NCI-H774 (cell line): ENCODE data around the gene WSB1.
A peak's percentile ranks its signal among the peaks of the same experiment; 100 is the strongest.

Experiments used
- DNase-seq: peaks from one replicate; lab custom pipeline; 2025; lab: John Stamatoyannopoulos, UW

Gene WSB1

DNA sequence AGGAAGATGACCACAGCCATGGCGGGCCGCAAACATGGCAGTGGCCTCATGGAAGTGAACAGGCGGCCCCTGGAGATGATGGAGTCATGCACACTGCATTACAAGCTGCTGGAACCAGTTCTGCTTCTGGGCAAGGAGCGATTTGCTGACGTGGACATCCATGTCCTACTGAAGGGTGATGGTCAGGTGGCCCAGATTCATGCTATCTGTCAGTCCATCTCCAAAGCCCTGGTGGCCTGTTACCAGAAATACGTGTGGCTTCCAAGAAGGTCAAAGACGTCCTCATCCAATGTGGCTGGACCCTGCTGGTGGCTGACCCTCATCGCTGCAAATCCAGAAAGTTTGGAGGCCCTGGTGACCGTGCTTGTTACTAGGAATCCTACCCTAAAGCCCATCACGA is 13.4 kb upstream of the WSB1 start:
- no peak for DNase-seq

DNA sequence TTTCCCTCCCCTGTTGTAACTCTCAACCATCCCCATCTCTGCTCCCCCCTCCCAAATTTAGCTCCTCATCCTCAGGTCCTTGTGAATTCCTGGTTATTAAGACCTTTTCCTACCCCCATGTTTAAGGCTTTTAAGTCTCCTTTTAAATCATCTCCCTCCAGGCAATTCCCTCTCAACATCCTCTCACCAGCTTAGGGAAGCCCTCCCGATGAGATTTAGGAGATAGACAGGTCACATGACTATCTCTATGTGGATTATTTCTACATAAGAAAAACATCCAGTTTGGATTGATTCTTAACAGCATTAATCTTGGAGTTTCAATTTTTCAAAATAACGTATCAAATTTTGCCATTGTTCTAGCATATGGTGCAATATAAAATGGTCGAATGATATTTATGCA is 12.5 kb upstream of the WSB1 start:
- no peak for DNase-seq

DNA sequence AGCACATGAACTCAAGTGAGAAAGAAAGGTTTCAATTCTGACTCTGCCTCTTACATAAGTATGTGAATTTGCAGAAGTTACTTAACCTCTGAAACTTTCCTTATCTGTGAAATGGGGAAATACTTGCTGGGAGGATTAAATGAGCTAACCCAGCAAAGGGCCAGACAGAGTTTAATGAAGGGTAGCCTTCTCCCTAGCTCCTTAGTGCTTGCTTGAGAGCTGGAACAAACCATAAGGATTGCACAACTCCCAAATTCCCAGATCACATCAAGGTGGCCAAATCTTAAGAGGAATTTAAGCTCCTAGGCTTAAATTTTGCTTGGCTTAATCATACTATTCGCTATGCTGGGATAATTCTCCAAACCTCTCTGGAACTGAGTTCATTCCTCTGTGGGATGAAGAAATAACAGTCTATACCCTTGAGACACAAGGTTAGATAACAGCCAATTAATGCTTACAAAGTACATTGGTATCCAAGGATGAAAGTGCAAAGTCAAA is 11.8 kb upstream of the WSB1 start:
- no peak for DNase-seq

DNA sequence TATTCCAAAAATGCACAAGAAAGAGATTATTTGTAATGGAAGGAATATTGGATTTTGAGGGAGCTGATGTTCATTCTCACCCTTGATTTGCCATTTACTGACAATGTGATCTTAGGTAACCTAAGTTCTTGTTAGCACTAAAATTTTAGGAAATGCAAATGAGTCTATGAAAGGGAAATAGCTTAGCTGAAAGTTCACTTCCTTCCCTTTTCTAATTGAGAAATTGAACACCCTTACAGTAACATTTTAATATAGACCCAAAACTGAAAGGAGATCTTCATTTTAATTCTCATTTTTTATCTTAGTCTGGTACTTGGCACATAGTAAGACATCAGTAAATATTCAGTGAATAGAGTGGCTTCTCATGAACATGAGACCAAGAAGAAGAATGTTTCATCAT is 10.9 kb upstream of the WSB1 start:
- no peak for DNase-seq

DNA sequence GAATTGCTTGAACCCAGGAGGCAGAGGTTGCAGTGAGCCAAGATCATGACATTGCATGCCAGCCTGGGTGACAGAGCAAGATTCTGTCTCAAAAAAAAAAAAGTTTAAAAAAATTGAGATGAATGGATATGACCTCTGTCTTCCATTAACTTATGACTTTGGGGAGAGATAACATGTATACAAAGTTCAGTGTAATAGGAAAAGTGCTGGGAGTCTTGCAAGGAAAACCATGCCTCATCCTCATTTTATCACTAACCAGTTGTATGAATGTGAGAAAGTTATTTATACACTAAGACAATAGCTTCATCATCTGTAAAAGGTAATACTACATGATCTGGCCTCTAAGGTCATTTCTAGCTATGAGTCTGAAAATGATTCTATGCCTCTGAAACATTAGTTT is 10.2 kb upstream of the WSB1 start:
- no peak for DNase-seq

DNA sequence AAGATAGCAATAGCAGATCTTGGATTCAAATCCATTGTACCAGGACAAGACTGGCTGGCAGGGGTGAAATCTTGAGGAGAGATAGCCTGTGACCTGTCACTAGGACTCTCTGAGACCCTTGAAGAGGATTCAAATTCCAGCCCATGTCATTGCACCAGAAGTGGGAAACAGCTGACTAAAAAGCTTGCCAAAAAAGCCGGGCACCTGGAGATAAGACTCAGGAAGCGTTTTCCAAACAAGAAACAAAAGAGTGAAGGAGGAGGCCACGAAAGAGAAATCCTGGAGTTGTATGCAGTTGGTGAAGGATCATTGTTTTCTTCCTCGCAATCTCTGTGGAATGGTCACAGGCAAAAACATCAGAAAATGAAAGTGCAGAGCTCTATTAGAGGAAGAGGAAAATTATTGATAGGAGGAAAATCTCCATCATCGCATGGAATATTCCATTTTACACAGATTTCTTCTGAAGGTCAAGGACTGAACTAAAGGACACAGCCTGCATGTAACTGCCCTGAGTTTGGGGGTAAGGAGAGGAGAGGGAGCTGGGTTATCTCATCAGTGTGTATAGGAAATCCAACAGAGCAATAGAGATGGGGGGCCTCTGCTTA is 9.0 kb upstream of the WSB1 start:
- DNase-seq = no peak

DNA sequence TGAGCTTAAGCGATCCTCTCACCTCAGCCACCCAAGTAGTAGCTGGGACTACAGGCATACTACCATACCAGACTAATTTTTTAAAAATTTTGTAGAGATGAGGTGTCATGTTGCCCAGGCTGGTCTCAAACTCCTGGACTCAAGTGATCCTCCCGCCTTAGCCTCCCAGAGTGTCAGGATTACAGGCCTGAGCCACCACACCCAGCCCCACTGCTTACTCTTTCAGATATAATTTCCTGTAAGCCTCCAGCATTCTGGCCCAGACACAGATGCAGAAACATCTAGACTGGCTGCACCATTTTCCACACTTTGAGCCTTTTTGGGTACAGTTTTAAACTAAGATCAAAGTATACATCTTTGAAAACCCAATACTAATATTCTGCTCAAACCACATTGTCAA is 8.4 kb upstream of the WSB1 start:
- no peak for DNase-seq

DNA sequence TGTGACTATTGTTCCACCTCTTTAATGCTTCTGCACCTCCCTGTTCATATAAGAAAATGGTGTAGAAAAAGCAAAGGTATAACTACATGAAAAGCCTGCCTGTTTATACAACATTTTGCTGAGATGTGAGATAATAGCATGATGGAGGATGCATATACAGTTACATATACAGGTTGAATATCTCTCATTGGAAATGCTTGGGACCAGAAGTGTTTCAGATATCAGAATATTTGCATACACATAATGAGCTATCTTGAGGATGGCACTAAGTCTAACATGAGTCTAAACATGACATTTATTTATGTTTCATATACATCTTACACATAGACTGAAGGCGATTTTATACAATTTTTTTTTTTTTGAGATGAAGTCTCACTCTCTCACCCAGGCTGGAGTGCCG is 5.7 kb upstream of the WSB1 start:
- DNase-seq = no peak

DNA sequence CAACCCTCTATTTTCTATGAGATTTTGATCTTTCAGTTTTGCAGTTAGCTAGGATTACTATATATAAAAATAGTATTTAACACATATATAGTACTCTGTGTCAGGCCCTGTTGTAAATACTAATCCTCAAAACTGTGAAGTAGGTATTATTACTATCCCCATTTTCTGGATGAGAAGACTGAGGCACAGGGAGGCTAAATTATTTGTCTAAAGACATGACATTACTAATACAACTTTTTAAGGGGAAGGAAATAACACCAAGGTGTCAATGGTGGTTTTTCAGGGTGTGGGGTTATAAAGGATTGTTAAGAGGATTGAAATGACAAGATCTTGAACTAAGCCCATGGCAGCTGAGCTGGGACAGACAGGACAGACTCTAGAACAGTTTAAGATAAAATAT is 4.1 kb upstream of the WSB1 start:
- no peak for DNase-seq

DNA sequence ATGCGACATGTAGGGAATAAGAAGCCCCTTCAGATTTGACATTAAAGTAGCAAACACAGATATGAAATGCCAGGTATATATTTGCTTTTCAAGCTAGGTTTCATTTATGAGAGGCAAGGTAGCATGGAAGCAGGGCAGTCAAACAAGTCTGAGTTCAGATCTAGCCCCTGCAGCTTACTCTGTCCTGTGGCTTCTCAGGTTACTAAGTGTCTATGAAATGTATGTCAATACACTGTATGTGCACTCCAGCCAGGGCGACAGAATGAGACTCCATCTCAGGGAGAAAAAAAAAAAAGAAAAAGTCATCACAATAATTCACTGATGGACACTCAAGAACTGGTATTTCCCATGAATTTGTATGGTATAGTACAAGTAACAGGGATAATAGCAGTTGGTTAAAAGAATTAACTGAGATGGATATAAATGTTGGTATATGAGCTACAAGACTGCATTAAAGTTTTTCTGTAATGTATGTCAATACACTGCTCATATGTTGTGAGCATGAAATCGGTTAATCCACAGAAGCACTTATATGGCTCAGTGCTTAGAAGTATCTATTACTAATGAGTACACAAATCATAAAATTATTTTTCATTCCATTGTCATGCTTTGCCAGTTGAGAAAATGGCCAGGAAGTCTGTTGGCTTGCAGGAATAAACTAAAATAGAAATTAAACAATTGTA is 2.9 kb upstream of the WSB1 start:
- no peak for DNase-seq

DNA sequence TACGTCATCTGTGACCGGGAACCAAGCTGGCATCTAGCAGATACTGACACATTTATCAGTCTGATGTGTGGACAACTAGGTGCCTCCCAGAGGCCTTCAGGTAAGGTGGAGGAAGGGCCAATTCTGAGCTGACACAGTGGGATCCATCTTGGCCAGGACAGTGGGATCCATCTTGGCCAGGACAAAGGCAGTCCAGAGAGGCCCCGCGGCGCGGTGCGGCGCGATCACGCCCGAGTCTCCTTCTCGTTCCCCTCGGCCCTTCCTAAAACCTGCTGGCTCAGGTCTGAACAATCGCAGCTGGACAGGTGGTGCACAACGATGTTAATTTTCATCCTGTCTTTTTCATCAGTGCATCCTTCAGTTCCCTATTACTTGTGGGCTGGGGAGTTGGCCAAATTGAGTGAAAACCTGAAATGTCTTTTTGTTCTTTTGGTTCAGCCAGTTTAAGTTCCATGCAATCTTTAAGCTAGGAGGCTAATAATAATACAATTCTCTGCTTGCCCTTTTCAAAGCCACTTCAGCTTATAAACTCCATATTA is 486 bp upstream of the WSB1 start:
- DNase-seq = no peak

DNA sequence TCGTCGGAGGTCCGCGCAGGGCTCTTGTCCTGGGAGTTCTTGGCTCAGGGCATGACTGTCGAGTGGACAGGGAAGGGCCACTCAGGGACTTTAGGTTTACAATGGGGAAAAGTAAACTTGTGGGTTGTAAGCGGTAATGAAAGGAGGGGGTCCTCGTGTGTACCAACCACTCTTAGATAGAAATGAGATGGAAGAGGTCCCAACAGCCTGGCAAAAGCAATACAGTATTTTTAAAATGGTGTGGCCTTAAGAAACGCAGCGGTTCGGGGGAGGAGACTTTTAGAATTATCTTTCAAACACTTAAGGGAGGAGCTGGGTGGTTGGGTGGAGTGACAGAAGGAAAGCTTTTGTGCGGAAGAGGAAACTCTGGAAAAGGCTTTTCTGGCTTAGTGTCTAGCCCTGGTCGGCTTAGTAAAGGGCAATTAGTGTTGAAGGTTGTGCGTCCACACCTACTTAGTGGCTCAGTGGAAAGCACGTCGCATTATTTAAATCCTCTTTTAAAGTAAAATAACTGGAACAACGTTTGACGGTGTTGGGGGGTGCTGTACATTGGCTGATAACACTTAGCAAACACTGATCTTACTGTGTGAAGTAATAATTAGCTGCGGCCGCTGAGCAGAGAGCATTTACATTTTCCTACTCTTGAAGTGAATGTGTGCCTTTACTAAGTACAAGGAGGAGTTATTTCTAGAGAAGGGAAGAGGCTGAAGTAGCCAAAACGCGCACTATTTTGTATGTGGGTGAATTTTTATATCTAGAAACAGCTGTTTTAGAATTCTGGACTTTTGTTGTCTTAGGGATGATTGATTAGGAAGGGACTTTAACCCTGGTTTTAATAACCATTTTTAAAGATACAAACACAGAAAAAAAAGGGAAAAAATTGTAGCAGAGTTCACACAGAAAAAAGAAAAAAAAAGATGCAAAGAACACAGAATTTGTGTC is 1.0 kb downstream of the WSB1 start:
- DNase-seq = peak; percentile 47

DNA sequence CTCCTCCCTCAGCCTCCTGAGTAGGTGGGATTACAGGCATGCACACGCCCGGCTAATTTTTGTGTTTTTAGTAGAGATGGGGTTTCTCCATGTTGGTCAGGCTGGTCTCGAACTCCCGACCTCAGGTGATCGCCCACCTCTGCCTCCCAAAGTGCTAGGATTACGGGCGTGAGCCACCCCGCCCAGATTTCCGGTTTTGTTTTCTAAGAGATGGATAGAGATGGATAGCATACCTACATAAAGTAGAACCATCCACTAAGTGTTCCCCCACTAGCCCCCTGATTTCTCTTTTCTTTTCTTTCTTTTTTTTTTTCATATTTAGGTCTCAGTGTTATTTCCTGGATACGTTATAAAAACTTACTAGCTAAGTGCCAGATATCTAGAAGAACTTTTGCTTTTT is 2.0 kb downstream of the WSB1 start:
- no peak for DNase-seq

DNA sequence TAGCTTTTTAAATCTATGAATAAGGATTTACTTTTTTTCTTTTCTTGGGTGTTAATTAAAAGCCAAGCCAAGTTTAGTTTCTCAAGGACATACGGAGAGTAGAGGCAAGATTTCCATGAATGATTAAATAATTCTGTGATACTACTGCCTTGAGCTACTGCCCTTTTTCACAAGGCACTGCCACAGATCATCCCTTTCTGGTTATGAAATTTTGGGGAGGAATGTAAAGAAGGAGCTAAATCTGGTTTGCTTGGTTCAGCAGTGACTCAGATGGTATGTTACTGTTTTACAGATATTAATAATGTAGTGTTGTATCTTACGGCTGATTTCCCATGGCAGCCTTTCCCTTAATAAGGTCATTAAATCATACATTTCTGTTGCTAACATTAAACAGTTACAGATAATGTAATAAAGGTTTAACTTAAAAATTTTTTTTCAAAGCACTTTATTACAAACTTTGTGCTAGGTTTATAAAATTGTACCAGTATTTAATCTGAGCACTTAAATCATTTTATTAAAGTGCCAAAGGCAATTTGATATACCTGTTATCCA is 2.6 kb downstream of the WSB1 start:
- DNase-seq = no peak

DNA sequence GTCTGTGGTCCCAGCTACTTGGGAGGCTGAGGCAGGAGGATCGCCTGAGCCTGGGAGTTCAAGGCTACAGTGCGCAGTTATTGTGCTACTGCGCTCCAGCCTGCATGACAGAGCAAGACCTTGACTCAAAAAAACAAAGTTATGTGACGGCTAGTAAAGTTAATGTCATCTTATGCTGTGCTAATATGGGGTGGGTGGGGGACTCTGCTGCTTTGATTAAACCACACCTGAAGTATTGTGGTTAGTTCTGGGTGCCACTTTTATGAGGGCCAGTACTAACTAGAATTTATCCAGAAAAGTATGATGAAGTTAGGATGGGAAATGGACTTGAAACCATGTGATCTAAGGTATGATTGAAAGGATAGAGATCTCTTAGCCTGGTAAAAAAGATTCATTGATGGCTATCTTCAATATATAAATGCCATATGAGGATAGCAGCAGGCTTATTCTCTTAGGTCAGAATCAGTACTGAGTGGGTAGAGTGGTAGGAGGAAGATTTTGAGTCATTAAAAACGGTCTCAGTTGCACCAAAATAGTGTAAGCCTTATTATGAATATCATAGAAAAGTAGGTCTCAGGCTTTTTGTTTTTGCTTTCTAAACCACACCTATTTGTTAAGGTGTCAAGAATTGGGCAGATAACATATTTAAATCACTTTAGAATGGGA is 5.6 kb downstream of the WSB1 start:
- no peak for DNase-seq

DNA sequence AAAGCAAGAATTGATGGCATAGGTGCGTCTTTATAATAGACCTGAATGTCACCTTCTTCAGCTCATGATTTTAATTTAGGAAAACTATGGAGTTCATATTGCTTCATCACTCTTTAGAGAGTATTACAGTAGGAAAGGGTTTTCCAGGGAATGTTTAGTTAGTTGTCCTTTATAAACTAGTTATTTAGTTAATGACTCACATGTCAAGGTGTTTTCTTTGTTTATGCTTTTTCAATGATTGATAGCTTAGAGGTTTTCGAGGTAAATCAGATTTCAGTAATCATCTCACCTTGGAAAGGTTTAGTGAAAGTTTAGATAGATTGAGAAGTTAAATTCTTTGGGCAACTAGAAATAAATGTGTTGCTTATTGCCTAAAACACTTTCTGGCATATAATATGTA is 9.8 kb downstream of the WSB1 start:
- DNase-seq = no peak

DNA sequence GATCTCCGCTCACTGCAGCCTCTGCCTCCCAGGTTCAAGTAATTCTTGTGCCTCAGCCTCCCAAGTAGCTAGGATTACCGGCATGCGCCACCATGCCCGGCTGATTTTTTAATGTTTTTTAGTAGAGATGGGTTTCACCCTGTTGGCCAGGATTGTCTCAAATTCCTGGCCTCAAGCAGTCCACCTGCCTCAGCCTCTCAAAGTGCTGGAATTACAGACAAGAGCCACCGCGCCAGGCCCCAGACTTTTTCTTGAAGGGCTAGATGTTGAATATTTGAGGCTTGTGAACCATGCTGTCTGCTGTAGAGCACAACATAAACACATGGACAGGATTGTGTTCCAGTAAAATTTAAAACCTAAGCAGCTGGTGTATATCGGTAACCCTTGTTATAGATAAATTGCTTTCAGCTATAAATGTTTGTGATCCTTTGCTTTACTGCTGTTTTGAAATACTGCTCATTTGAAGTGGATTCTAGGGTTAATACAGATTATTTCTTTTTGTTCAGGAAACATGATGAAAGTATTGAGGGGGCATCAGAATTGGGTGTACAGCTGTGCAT is 12.4 kb downstream of the WSB1 start:
- no peak for DNase-seq

DNA sequence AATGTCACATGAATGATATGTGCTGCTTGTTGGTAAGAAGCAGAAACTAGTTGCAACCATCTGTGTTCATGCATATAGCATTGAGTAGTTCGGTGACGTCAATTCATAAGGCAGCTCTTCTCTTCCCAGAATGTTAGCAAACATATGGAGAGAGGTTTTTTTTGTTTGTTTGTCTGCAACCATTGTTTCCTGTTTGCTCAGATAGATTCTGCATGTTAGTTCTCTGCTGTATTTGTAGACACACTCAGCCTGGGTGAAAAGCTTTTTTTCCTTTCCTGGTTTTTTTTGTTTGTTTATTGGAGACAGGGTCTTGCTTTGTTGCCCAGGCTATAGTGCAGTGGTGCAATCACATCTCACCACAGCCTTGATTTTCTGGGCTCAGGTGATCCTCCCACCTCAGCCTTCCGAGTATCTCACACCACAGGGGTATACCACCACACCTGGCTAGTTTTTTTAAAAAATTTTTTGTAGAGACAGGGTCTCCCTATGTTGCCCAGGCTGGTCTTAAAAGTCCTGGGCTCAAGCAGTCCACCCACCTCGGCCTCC is 16.7 kb downstream of the WSB1 start:
- peak; percentile 83 for DNase-seq

DNA sequence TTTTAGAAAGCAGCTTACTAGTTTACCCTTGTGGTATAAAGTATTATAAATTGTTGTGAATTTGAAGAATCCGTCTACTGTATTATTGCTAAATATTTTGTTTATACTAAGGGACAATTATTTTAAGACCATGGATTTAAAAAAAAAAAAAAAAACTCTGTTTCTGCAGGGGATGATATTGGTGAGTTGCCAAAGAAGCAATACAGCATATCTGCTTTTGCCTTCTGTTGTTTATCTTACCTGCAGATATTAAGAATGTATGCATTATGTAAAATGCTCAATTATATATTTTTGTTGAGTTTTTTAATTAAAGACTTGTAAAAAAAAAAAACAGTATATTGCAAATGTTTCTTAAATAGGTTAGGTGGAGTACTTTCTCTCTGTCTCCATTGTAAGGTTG is 19.4 kb downstream of the WSB1 start:
- DNase-seq = no peak

DNA sequence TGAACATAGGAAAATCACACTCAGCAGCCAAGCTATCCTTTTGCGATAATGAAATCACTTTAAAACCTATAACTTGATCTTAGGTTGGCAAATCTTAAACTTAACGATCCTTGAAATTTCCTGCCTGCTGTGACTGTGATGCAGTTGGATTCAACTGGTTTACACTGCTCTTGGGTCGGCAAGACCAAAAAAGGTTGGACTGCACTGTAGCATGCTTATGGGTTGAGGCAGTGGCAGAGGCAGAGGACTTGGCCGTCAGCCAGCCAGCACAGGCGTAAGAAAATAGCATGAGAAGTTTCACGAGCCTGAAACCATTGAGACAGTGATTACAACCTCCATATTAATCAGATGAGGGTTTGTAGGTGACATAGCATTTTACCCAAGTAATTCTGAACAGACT is 21.4 kb downstream of the WSB1 start:
- no peak for DNase-seq

DNA sequence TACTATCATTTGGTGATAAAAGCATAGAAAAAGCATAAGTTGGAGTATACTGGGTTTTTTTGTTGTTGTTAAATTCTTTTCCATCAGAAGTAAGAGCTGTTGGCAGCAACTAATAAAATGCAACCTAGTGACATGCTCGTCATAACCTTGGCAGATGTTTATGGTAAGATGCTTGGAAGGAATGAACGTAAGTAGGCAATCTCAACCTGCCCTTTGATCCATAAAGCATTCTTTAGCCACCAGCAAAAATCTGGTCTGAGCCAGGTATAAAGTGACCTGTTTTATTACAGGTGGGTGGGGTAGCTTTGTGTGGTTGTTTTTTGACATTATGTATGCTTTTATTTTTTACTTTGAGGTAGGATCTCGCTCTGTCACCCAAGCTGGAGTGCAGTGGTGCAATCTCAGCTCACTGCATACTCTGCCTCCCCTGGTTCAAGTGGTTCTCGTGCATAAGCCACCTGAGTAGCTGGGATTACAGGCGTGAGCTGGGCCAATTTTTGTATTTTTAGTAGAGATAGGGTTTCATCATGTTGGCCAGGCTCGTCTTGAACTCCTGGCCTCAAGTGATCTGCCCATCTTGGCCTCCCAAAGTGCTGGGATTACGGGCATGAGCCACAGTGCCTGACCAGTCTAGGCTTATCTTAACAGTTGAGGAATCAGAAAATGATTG is 22.0 kb downstream of the WSB1 start:
- DNase-seq = no peak
